Nephron progenitor cell (in vitro differentiated cells): ENCODE results near the gene P3H1.

Source experiments
- DNase-seq: peaks from one replicate; pipeline ENCODE4 v3.0.0; 2021
- H3K27ac Mint-ChIP-seq: 2 replicates; pipeline ENCODE4 v1.8.0; 2021; ENCODE audit warnings: mild to moderate bottlenecking, moderate library complexity, mixed read lengths
- H3K27me3 Mint-ChIP-seq: 2 replicates; pipeline ENCODE4 v1.8.0; 2021; ENCODE audit warnings: mild to moderate bottlenecking, low read depth, mixed read lengths; ENCODE audit not compliant: poor library complexity
- H3K36me3 Mint-ChIP-seq: 2 replicates; pipeline ENCODE4 v1.8.0; 2021; ENCODE audit warnings: low read depth, mixed read lengths
- H3K4me1 Mint-ChIP-seq: 2 replicates; pipeline ENCODE4 v1.8.0; 2021; ENCODE audit warnings: mixed read lengths
- H3K4me3 Mint-ChIP-seq: 2 replicates; pipeline ENCODE4 v1.8.0; 2021; ENCODE audit warnings: mild to moderate bottlenecking, moderate library complexity, mixed read lengths
- H3K9me3 Mint-ChIP-seq: 2 replicates; pipeline ENCODE4 v1.8.0; 2021; ENCODE audit warnings: mild to moderate bottlenecking, moderate library complexity, mixed read lengths
- CTCF ChIP-seq: fragments of 200-600 bp; sonication (generic); IDR thresholded peaks from 2 replicates; pipeline ENCODE4 v1.5.0; 2021; ENCODE audit warnings: antibody characterized with exemption

Gene P3H1

GRCh38 chr1:42737986-42738677 is 28.7 kb downstream of the P3H1 start:
- TF ChIP-seq CTCF, result no peak
- no peaks in the 10 kb centered on the region for H3K36me3 Mint-ChIP-seq
- H3K27me3 Mint-ChIP-seq, result peaks cover 2% of the 10 kb centered on the region
- peaks cover 62% of the 10 kb centered on the region for H3K4me1 Mint-ChIP-seq
- no peaks in the 10 kb centered on the region for H3K9me3 Mint-ChIP-seq
- no peak for DNase-seq
- H3K4me3 Mint-ChIP-seq, result no peak overlapping the region
- H3K27ac Mint-ChIP-seq, result no peak overlapping the region

GRCh38 chr1:42737257-42737656 is 29.6 kb downstream of the P3H1 start:
- H3K27ac Mint-ChIP-seq, result no peak overlapping the region
- peaks cover 2% of the 10 kb centered on the region for H3K27me3 Mint-ChIP-seq
- H3K9me3 Mint-ChIP-seq, result no peaks in the 10 kb centered on the region
- no peak overlapping the region for H3K4me3 Mint-ChIP-seq
- H3K36me3 Mint-ChIP-seq, result no peaks in the 10 kb centered on the region
- no peak for DNase-seq
- peaks cover 54% of the 10 kb centered on the region for H3K4me1 Mint-ChIP-seq
- TF ChIP-seq CTCF, result no peak

- no peak for TF ChIP-seq CTCF
- H3K36me3 Mint-ChIP-seq, result no peaks in the 10 kb centered on the region
Observed at GRCh38 chr1:42736571-42737200, 30.1 kb downstream of the P3H1 start.

GRCh38 chr1:42736152-42736551 is 30.7 kb downstream of the P3H1 start:
- Mint-ChIP-seq H3K4me1 (peaks cover 42% of the 10 kb centered on the region), H3K9me3 (no peaks in the 10 kb centered on the region), H3K27ac (no peak overlapping the region), H3K27me3 (peaks cover 2% of the 10 kb centered on the region), H3K36me3 (no peaks in the 10 kb centered on the region), H3K4me3 (no peak overlapping the region)
- DNase-seq, result no peak
- TF ChIP-seq CTCF, result no peak

More at GRCh38 chr1:42736571-42737200, 30.1 kb downstream of the P3H1 start:
- H3K9me3 Mint-ChIP-seq, result no peaks in the 10 kb centered on the region
- peaks cover 2% of the 10 kb centered on the region for H3K27me3 Mint-ChIP-seq
- H3K27ac Mint-ChIP-seq, result no peak overlapping the region
- H3K4me3 Mint-ChIP-seq, result no peak overlapping the region
- peaks cover 48% of the 10 kb centered on the region for H3K4me1 Mint-ChIP-seq
- no peak for DNase-seq

- Mint-ChIP-seq H3K27ac (no peak overlapping the region), H3K36me3 (no peaks in the 10 kb centered on the region), H3K4me1 (peaks cover 37% of the 10 kb centered on the region), H3K4me3 (no peak overlapping the region), H3K27me3 (peaks cover 2% of the 10 kb centered on the region), H3K9me3 (no peaks in the 10 kb centered on the region)
- DNase-seq, result no peak
- TF ChIP-seq CTCF, result no peak
Observed at GRCh38 chr1:42735477-42736105, 31.2 kb downstream of the P3H1 start.
